Naive thymus-derived CD8-positive, alpha-beta T cell (primary cell): ENCODE data around the gene SYT1. TPM values are rescaled to one million over a fixed set of nuclear protein-coding genes. Genes with fewer than 3 reads are reported as not detected.

ENCODE experiments used
- ATAC-seq, 2 donors: fragments of 150-1000 bp; cut with Tn5 transposase in 1 of 2; sonication (Bioruptor Pico), chemical (Tn5 transposase) in 1 of 2; 1 replicate in 1 of 2; 2 replicates in 1 of 2; pipeline ENCODE4 v1.10.0; 2021; ENCODE audit warnings: mild to moderate bottlenecking in 2 of 2, moderate library complexity in 2 of 2
- POLR2A ChIA-PET: fragments of 350-600 bp; sonication (Branson Sonifier 250); formaldehyde crosslinking; loops from one replicate; lab custom pipeline; 2021; ENCODE audit warnings: antibody characterized with exemption; lab: Charles Lee
- DNase-seq, 10 donors: peaks; one replicate each; pipeline versions ENCODE4 v3.0.0 to v3.0.0-alpha.2; 2020 to 2022
- H3K27ac Mint-ChIP-seq, 10 donors: one replicate each; pipeline ENCODE4 v1.8.0; 2020 to 2022; ENCODE audit warnings: mild to moderate bottlenecking in 10 of 10, mixed read lengths in 10 of 10, moderate library complexity in 4 of 10, inconsistent platforms in 1 of 10
- H3K27me3 Mint-ChIP-seq, 5 donors: one replicate each; pipeline ENCODE4 v1.8.0; 2021 to 2022; ENCODE audit warnings: mixed read lengths in 5 of 5
- H3K36me3 Mint-ChIP-seq, 3 donors: one replicate each; pipeline ENCODE4 v1.8.0; 2020 to 2022; ENCODE audit warnings: mixed read lengths in 3 of 3, mild to moderate bottlenecking in 2 of 3, inconsistent platforms in 1 of 3
- H3K4me1 Mint-ChIP-seq, 4 donors: one replicate each; pipeline ENCODE4 v1.8.0; 2021 to 2022; ENCODE audit warnings: mixed read lengths in 4 of 4
- H3K4me3 Mint-ChIP-seq, 10 donors: one replicate each; pipeline ENCODE4 v1.8.0; 2020 to 2022; ENCODE audit warnings: mild to moderate bottlenecking in 10 of 10, mixed read lengths in 10 of 10, moderate library complexity in 6 of 10, inconsistent platforms in 1 of 10
- H3K9me3 Mint-ChIP-seq, 9 donors: one replicate each; pipeline ENCODE4 v1.8.0; 2020 to 2022; ENCODE audit warnings: mixed read lengths in 9 of 9, mild to moderate bottlenecking in 3 of 9, inconsistent platforms in 1 of 9, moderate library complexity in 1 of 9
- polyA plus RNA-seq, 3 donors: library from polyadenylated mRNA; unstranded; fragments of 300-500 nt; fragmentation: Illumina TruSeq; gene quantifications; one replicate each; pipeline ENCODE4 v1.2.3, GENCODE V29; 2021
- total RNA-seq, 8 experiments: library from RNA in 2 of 8; stranded (reverse) in 2 of 8; gene quantifications; one replicate each; pipeline ENCODE4 v1.2.3 and lab custom pipeline; 2021 to 2026

The SYT1 gene
- total and polyA plus RNA-seq, 5 experiments from 2014 or later: not detected

DNA sequence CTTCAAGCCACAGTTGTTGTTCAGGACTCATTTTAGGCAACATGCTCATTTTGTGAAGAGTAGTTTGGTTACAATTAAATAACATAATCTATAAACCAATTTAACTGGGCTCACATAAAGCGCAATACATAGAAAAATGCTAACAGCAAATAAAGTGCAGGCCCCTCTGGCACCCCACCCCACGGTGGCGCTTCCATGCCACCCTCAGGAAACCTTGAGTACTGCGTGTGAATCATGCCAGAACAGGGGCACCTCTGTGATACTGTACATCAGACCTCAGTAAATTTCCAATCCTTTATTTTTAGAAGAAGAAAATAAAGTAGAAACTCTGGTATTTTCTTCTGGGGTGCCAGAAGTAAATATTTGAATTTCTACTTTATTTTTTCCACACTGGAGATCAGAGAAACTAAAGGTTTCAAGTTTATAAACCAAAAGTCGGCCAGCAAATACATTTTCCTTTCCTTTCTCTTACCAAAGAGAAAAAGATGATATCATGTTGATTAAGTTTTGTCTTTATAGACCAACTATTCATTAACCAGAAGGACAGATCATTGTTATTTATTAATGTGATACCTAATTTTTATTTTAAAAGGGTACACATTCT is 509.4 kb downstream of the SYT1 start:
- Mint-ChIP-seq H3K27ac (no peak overlapping the region), H3K36me3 (no peaks in the 10 kb centered on the region), H3K9me3 (peaks cover 0 to 3% (median 0%) of the 10 kb centered on the region in 9 donors), H3K27me3 (peaks cover 0 to 3% (median 0%) of the 10 kb centered on the region in 5 donors), H3K4me3 (no peak overlapping the region), H3K4me1 (no peaks in the 10 kb centered on the region)
- no peak for DNase-seq
- no peak for ATAC-seq
- POLR2A ChIA-PET: no interaction called here

DNA sequence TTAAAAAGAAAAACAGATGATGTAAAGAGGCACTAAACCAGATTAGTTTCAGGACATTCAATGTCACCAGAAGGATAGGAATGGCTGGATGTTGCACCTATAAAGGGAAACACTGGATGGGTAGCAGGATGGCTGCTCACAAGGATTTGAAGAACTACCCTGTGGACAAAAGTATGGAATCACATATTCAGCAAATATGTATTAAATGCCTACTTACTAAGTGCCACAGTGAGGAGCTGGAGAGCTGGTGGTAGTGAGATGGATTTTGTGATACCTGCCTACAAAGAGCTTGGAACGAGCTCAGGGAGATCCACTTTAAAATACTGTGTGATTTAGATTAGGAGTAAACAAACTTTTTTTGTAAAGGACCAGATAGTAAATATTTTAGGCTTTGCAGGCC is 510.0 kb downstream of the SYT1 start:
- DNase-seq: no peak
- H3K9me3 Mint-ChIP-seq: peaks cover 0 to 3% (median 0%) of the 10 kb centered on the region in 9 donors
- no peaks in the 10 kb centered on the region for H3K36me3 Mint-ChIP-seq
- POLR2A ChIA-PET: no interaction called here
- no peaks in the 10 kb centered on the region for H3K4me1 Mint-ChIP-seq
- peaks cover 0 to 3% (median 0%) of the 10 kb centered on the region in 5 donors for H3K27me3 Mint-ChIP-seq
- H3K4me3 Mint-ChIP-seq: no peak overlapping the region
- no peak overlapping the region for H3K27ac Mint-ChIP-seq
- no peak for ATAC-seq

DNA sequence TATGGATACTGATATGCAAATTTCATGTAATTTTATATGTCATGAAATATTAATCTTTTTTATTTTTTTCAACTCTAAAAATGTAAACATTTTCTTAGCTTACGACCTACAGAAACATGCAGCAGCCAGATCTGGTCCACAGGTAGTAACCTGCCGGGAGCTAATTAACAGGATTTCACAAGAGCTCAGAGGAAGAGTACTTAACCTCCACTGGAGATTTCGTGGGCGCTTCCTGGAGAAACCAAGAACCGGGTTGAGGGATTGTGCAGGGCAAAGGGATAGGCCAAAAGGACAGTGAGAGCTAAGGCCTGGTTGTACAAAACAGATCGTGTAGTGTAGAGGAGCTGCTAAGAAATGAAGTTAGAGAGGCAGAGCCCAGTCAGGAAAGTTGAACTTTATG is 510.5 kb downstream of the SYT1 start:
- H3K4me1 Mint-ChIP-seq: no peaks in the 10 kb centered on the region
- peaks cover 0 to 3% (median 0%) of the 10 kb centered on the region in 5 donors for H3K27me3 Mint-ChIP-seq
- no peak for DNase-seq
- POLR2A ChIA-PET: no interaction called here
- no peak overlapping the region for H3K27ac Mint-ChIP-seq
- H3K4me3 Mint-ChIP-seq: no peak overlapping the region
- H3K36me3 Mint-ChIP-seq: no peaks in the 10 kb centered on the region
- ATAC-seq: no peak
- H3K9me3 Mint-ChIP-seq: peaks cover 0 to 3% (median 0%) of the 10 kb centered on the region in 9 donors

DNA sequence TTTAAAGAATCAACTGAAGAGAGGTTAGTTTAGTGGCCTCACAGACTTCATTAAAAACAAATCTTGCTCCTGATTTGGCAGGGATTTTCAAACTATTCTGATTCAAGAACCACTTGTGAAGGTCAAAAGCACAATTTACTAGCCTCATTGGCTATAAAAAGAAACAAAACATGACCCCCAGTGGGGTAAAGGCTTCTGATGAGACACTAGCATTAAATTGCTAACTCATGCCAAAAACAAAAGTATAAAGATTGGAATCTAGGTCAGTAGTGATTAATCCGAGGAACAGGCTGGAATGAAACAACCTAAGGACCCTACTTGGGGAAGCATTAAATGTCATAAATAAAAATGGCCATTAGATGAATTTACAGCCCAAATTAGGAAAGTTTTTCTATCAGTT is 513.9 kb downstream of the SYT1 start:
- Mint-ChIP-seq H3K4me3 (no peak overlapping the region), H3K27me3 (no peaks in the 10 kb centered on the region), H3K36me3 (no peaks in the 10 kb centered on the region), H3K4me1 (no peaks in the 10 kb centered on the region), H3K9me3 (peaks cover 0 to 4% (median 0%) of the 10 kb centered on the region in 9 donors), H3K27ac (no peak overlapping the region)
- POLR2A ChIA-PET: no interaction called here
- ATAC-seq (no peak), DNase-seq (no peak)

DNA sequence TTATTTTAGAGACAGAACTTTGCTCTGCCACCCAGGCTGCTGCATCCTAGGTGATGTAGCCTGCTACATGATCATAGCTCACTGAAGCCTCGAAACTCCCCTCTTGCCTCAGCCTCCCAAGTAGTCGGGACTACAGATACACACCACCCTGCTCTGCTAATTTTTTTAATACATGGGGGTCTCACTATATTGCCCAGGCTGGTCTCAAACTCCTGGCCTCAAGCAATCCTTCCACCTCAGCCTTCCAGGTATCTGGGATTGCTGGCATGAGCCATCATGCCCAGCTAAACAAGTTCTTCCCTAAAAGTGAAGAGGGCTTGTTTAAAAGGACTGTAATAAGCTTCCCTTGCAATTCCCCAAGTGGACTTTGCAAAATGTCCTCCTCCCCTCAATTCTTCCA is 515.8 kb downstream of the SYT1 start:
- no peaks in the 10 kb centered on the region for H3K36me3 Mint-ChIP-seq
- POLR2A ChIA-PET: no interaction called here
- H3K27ac Mint-ChIP-seq: no peak overlapping the region
- ATAC-seq: no peak
- no peak for DNase-seq
- no peaks in the 10 kb centered on the region for H3K4me1 Mint-ChIP-seq
- H3K9me3 Mint-ChIP-seq: peaks cover 0 to 4% (median 0%) of the 10 kb centered on the region in 9 donors
- no peaks in the 10 kb centered on the region for H3K27me3 Mint-ChIP-seq
- H3K4me3 Mint-ChIP-seq: no peak overlapping the region

DNA sequence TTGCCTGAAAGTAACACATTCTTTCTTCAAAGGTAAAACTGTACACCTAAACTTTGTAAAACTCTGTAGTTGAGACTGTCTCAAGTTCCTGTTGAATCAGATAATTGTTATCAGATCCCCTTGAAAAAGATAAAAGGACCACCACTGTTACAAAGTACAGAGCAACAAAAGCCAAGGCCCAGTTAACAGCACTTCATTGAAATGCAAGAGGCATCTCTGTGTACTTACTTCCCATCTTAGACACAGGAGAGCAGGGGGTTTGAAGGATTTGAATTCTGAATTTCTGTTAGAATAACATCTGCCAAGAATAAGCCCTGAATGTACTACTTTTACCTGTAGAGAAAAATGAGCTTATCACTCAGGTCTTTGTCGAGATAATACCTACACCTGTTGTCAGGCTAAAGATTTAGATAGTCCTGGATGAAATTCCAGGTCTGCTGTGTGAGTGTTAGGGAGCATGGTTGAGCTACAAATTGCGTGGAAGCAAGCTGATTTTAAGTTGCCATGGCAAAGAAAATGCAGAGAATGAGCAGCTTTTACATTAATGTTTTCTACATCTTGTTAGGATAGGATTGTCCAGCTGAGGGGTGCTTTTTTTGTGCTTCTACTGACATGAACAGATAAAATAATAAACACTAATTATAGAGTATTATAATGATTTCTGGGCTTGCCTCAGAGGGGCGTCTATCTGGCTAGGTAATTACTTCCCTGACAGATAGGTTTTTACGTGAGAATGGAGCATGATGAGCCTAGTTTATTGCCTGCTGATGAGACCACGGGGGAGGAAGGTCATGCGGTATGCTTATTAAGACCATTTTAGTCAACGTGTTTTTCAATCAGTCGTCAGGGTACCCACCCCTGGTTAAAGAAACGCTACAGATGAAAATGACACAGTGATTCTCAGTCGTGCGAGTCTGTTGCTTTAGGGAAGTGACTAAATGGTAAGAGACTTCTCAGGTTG is 517.0 kb downstream of the SYT1 start:
- Mint-ChIP-seq H3K27me3 (no peaks in the 10 kb centered on the region), H3K27ac (no peak overlapping the region)
- POLR2A ChIA-PET: no interaction called here

DNA sequence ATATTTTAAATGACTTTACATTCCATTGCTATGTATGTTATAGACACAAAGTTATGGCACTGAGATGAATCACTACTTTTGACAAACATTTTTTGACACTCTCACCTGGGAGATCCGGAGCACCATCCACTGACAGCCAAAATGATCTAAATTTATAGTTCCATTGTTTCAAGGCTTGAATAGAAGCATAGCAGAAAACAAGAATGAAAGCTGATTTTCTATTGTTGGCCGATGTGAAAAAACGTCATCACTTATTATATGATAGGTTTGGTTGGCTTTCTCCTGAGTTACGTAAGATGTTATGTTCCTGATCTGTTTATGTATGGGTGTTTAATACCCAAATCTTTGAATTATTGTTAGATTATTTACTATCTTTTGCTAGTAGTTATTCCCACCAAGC is 520.0 kb downstream of the SYT1 start:
- POLR2A ChIA-PET: no interaction called here
- Mint-ChIP-seq H3K27ac (no peak overlapping the region), H3K4me3 (no peak overlapping the region), H3K27me3 (no peaks in the 10 kb centered on the region), H3K9me3 (peaks cover 0 to 2% (median 0%) of the 10 kb centered on the region in 9 donors), H3K36me3 (no peaks in the 10 kb centered on the region), H3K4me1 (no peaks in the 10 kb centered on the region)
- ATAC-seq (no peak), DNase-seq (no peak)

More for the DNA sequence above, 517.0 kb downstream of the SYT1 start:
- DNase-seq (no peak), ATAC-seq (no peak)
- H3K4me3 Mint-ChIP-seq: no peak overlapping the region
- H3K9me3 Mint-ChIP-seq: peaks cover 0 to 4% (median 0%) of the 10 kb centered on the region in 9 donors
- H3K4me1 Mint-ChIP-seq: no peaks in the 10 kb centered on the region
- no peaks in the 10 kb centered on the region for H3K36me3 Mint-ChIP-seq

DNA sequence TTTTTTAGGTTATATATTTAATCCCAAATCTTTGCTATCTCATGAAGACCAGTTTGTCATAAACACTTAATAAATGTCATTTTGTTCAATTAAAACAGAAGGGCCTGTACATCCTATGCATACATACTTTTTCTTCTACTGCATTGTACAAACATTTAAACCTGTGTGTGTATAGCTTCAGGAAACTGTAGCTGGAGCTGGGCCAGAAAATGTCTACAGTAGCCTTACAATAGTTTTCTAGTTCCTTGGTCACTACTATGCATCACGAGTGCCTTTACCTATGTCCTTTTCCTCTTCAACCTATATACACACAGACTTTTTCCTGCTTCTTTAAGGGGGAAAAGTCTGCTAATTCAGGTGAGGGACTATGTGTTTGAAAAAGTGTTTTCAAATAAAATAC is 523.4 kb downstream of the SYT1 start:
- ATAC-seq (no peak), DNase-seq (no peak)
- no peak overlapping the region for H3K27ac Mint-ChIP-seq
- H3K9me3 Mint-ChIP-seq: peaks cover 0 to 2% (median 0%) of the 10 kb centered on the region in 9 donors
- no peak overlapping the region for H3K4me3 Mint-ChIP-seq
- H3K27me3 Mint-ChIP-seq: peaks cover 0 to 5% (median 0%) of the 10 kb centered on the region in 5 donors
- H3K4me1 Mint-ChIP-seq: no peaks in the 10 kb centered on the region
- POLR2A ChIA-PET: no interaction called here
- H3K36me3 Mint-ChIP-seq: no peaks in the 10 kb centered on the region

DNA sequence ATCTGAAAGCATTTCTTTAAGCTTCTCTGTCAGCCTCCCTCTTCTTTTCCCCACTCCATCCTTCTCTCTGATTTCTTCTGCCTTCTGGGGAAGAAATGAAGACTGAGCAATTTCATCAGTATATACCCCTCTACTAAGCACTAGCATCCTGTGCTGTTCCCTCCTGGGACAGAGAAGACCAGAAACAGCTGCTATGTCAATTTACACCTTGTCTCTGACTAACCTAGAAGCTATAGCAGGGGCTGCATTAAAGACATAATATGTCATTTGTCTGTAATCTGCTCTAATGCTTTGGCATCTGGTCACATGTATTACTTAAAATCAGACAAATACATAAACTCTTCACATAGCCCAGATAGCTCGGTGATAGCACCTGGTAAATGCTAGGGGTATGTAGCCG is 529.3 kb downstream of the SYT1 start:
- ATAC-seq: no peak
- Mint-ChIP-seq H3K4me3 (no peak overlapping the region), H3K27ac (no peak overlapping the region), H3K27me3 (peaks cover 0 to 12% (median 2%) of the 10 kb centered on the region in 5 donors), H3K4me1 (no peaks in the 10 kb centered on the region), H3K36me3 (peaks cover 0 to 7% (median 0%) of the 10 kb centered on the region in 3 donors), H3K9me3 (peaks cover 0 to 6% (median 0%) of the 10 kb centered on the region in 9 donors)
- no peak for DNase-seq
- POLR2A ChIA-PET: no interaction called here

DNA sequence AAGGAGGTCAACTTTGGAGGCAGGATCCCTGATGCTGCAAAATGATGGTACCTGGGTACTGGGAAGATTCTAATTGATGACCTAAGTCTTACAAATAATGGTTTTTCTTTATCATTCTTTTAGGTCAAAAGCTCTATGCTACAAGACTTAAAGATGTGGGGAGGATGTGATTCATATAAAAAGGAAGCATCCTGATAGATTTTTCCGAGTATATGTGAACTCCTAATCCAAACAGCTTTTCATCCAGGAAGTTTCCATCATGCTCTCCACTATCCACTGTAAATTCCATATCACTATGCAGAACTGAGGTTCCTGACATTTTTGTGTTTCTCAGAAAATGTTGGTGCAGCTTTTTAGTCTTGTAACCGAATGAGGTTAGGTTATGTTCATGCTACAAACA is 533.0 kb downstream of the SYT1 start:
- POLR2A ChIA-PET: no interaction called here
- Mint-ChIP-seq H3K27ac (no peak overlapping the region), H3K4me3 (no peak overlapping the region), H3K9me3 (peaks cover 0 to 6% (median 0%) of the 10 kb centered on the region in 9 donors), H3K27me3 (peaks cover 0 to 19% (median 2%) of the 10 kb centered on the region in 5 donors), H3K36me3 (peaks cover 0 to 7% (median 0%) of the 10 kb centered on the region in 3 donors), H3K4me1 (no peaks in the 10 kb centered on the region)
- no peak for ATAC-seq
- DNase-seq: no peak

DNA sequence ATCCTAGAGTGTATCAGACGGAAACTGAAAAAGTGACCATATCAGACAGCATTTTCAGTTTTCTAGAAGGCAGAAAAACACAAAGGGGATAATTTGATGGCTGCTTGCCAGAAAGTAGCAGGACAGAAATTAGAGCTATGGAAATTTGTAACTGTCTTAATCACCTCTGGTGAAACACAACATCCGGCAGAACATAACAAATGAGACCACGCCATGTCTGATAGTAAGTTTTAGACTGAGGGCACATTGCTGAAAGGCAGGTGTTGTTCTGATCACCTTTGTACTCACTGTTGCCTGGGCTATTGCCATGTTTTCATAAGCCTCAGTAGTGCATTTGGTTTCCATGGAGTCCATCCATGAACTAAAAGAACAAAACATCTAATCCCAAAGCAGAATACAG is 535.9 kb downstream of the SYT1 start:
- no peaks in the 10 kb centered on the region for H3K36me3 Mint-ChIP-seq
- H3K9me3 Mint-ChIP-seq: peaks cover 0 to 4% (median 0%) of the 10 kb centered on the region in 9 donors
- ATAC-seq: no peak
- no peaks in the 10 kb centered on the region for H3K4me1 Mint-ChIP-seq
- no peak overlapping the region for H3K27ac Mint-ChIP-seq
- POLR2A ChIA-PET: no interaction called here
- no peak overlapping the region for H3K4me3 Mint-ChIP-seq
- H3K27me3 Mint-ChIP-seq: peaks cover 0 to 9% (median 0%) of the 10 kb centered on the region in 5 donors
- no peak for DNase-seq

DNA sequence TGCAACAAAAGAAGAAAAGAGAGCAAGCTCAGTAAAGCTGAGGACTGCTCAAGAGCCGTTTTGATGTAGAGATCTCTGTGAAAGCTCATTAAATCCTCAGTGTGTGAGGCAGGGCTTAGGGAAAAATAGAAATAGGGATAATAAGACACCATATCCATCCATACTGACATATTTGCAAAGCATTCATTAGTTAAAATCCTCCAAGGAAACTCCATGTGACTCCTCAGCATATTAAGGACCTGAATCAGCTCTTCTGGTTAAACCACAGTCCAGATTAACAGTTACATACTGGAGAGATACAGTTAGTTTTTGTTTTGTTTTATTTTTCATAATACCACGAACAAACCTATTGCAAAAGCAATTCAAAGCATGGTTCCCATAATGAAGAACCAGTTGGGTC is 538.0 kb downstream of the SYT1 start:
- no peak overlapping the region for H3K27ac Mint-ChIP-seq
- DNase-seq: no peak
- H3K4me1 Mint-ChIP-seq: no peaks in the 10 kb centered on the region
- H3K36me3 Mint-ChIP-seq: no peaks in the 10 kb centered on the region
- H3K4me3 Mint-ChIP-seq: no peak overlapping the region
- ATAC-seq: no peak
- no peaks in the 10 kb centered on the region for H3K9me3 Mint-ChIP-seq
- POLR2A ChIA-PET: no interaction called here
- H3K27me3 Mint-ChIP-seq: peaks cover 0 to 9% (median 0%) of the 10 kb centered on the region in 5 donors

DNA sequence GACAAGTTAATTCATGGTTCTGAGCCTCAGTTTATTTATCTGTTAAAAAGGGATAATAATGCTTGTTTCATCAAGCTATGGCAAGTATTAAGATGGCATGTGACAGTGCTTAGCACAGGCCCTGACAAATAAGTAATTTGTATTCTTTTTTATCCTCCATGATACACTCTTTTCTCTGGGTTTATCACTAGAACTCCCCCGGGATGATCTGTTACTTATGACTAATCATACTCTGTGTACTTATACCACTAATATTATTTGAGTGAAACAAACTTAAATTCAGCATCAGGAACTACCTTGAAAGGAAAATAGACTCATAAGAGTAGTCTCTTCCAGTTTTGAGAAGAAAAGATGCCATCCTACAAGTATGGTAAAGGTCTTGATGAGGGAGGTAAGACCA is 542.4 kb downstream of the SYT1 start:
- Mint-ChIP-seq H3K4me1 (no peaks in the 10 kb centered on the region), H3K27me3 (peaks cover 0 to 2% (median 0%) of the 10 kb centered on the region in 5 donors), H3K36me3 (no peaks in the 10 kb centered on the region), H3K27ac (no peak overlapping the region), H3K9me3 (no peaks in the 10 kb centered on the region), H3K4me3 (no peak overlapping the region)
- POLR2A ChIA-PET: no interaction called here
- DNase-seq (no peak), ATAC-seq (no peak)
